NCI-H146 treated with DMSO at 0.1 percent for 48 hours (cell line): ENCODE measurements around the gene NIFK.
"Not testable (repeated sequence)": the region's sequence is repeated elsewhere in the genome, so short reads cannot be mapped to it uniquely, and the experiment has no call there.

Experiments used
- DNase-seq: peaks from one replicate; lab custom pipeline; 2025; ENCODE audit not compliant: unreplicated experiment; lab: John Stamatoyannopoulos, UW

NIFK gene

DNA sequence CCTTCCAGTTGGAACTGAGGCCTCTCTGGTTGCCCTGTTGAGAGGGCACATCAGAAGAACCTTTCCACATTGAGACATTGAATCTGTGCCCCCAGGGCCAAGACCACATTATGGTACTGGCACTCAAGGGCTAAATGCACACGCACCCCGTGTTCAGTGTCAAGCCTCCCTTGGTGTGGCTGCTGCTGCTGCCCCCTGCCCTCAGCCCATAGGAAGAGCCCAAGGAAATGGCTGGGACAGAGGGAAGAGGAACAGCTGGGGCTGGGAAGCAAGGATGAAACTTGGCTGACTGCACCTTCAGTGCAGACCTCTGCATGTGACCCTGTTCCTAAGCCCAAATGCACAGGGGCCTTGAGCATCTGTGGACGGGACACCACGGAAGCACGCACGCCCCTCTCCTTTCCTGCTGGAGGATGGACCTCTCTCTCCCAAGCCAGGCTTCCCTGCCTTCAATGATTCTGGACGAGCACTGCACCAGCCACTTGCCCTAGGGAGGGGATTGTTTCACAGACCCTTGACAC is 40.2 kb downstream of the NIFK start:
- no peak for DNase-seq

DNA sequence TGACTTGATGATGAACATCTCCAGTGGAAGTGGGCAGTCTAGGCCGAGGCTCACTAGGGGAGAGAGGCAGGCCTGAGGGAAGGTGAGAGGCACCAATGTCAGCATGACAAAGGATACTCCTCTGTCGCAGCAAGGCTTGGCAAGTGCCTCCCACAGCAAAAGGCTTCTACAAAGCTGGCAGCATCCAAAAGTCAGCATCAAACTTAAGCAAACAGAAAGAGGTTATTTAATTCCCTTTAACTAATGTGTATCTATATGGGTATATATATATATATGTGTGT is 41.6 kb downstream of the NIFK start:
- no peak for DNase-seq

DNA sequence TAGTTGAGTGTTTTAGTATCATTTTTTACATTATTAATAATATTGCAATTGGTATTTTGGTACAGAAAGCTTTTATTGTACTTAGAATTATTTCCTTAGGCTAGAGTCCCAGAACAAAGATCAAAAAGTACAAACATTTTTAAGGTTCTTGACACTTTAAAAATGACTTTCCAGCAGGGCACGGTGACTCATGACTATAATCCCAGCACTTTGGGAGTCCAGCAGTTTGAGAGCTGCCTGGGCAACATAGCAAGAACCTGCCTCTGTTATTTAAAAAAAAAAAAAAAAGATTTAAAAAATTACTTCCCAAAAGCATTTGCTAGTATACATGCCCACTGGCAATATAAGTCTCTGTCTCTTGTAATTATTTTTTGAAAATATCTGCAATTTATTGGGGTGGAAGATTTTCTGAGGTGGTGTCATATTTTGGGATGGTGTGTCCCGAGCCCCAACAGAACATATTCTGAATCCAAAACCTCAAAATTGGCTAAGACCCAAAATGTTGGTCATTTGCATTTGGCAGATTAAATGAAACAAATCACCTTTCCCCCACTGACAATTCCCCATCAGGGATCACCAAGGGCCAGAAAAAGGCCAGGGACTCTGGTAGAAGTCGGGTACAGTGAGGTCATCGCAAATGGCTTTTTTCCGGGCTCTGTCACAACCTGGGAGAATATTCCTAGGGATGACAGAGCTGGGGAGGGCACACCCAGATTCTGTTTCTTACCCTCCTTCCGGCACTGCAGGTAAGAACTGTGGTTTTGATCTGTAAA is 42.1 kb downstream of the NIFK start:
- no peak for DNase-seq

DNA sequence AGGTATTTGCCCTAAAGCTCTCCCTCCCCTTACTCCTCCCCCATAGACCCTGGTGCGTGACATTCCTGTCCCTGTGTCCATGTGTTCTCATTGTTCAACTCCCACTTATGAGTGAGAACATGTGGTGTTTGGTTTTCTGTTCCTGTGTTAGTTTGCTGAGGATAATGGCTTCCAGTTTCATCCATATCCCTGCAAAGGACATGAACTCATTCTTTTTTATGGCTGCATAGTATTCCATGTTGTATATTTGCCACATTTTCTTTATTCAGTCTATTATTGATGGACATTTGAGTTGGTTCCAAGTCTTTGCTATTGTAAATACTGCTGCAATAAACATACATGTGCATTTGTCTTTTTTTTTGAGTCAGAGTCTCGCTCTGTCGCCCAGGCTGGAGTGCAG is 46.1 kb downstream of the NIFK start:
- not testable (repeated sequence) for DNase-seq

DNA sequence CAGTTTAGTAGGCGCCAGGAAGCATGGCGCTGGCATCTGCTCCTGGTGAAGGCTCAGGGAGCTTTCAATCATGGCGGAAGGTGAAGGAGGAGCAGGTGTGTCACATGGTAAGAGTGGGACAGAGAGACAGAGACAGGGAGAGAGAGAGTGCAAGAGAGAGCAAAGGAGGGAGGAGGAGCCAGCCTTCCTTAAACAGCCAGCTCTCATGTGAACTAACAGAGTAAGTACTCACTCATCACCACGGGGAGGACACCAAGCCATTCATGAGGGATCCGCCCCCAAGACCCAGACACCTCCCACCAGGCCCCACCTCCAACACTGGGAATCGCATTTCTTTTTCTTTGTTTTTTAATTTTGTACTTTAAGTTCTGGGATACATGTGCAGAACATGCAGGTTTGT is 46.6 kb downstream of the NIFK start:
- no peak for DNase-seq

DNA sequence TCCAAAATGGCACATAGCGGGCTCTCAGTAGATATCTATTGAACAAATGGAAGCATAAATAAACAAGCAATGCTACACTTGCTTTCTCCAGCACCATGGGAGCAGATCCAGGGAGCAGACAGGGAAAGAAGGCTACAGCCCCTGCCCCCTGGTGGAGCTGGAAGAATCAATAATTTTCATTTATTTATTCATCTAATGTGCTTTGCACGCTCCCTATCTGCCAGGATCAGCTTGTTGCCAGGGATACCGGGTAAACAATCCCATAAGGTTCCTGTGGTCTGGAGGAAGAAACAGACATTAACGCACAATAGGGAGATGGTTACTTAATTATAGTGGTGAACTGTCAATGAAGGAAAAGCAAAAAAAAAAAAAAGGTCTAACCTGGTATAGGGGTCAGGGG is 47.3 kb downstream of the NIFK start:
- DNase-seq, result peak; percentile 96

DNA sequence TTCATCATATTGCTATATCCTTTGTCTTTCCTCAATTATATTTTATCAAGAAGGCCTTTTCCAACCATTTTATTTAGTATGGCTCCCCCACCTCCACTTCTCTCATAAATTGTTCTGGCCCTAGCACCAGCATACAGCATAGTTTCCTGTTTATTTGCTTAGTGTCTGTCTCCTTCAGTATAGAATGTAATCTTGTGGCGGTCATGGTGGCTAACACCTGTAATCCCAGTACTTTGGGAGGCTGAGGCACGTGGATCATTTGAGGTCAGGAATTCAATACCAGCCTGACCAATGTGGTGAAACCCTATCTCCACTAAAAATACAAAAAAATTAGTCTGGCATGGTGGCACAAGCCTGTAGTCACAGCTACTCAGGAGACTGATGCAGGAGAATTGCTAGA is 47.9 kb downstream of the NIFK start:
- peak; percentile 10 for DNase-seq

DNA sequence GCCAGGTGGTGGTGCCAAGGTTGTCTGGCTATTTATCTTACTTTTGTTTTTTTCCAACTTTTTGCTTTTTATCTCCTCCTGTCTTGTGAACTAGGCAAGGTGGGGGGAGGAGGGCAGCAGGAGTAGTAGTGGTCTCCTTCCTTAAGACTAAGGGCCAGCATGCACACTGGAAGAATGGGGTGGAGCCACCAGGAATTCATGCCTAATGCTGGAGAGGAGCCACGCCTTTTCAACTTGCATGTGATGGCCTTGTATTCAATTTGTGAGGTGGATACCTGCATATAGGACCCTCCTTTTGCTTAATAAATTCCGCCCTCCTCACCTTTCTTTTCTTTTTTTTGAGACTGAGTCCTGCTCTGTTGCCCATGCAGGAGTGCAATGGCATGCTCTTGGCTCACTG is 49.8 kb downstream of the NIFK start:
- DNase-seq, result no peak

DNA sequence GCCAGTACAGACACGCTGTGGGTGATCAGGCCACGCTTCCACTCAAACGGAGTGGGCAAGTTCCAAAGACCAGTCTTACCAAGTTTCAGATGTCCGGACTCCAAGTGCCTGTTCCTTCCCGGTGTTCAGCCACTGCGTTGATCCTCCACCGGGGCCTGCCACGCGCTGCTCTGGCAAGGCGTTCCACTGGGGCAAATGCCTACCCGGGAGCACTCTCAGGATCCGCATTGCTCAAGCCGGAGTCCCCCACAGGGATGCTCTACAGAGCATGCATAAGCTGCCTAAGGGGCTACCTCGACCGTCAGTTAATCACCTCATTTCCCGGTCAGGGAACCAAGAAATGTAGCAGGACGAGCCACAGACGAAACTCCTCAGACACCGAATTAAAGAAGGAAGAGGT is 50.5 kb downstream of the NIFK start:
- no peak for DNase-seq

DNA sequence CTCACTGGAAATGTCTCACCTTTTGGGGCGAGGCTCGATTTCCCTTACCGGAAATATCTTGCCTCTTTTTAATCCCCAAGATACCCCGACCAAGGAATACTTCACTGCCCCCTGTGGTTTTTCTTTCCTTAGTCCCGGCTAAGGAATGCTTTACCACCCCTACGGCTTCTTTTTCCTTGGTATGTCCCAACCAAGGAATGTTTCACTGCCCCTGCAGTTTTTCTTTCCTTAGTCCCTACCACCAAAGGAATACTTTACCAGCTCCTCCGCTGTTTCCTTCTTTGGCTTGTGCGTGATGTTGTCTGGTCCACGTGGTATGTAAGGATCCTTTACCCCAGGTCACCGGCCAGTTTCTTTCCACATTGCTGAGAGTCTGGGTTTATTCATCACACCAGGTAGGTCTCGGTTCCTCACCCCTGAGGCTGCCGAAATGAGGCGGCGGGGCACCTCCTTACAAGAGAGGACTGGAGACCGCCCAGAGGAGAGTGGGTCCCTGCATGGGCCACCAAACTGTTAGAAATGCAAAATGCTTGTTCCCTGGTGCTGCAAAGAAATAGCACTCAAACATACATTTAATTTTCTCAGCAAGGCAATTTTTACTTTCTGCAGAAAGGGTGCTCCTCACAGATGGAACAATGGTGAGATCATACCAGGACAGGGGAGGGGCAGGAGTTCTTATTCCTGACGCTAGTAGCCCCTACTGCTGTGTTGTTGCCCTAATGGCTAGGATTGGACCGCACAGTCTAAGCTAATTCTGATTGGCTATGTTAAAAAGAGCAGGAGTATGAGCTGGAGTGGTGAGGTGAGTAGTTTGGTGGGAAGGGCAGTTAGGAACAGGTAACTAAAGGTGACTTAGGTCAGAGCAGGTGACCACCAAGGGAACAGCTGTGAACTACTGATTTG is 54.0 kb downstream of the NIFK start:
- no peak for DNase-seq

DNA sequence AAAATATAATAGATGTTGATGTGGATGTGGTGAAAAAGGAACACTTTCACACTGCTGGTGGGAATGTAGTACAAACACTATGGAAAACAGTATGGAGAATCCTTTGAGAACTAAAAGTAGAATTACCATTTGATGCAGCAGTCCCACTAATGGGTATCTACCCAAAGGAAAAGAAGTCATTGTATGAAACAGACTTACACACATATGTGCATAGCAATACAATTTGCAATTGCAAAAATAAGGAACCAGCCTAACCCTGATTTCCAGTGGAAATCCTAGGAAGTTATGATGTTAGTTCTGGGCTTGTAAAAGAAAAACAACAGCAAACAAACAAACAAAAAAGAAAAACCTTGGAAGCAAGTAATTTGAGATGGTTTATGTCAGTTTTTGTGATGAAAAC is 58.8 kb downstream of the NIFK start:
- no peak for DNase-seq
